DND-41 (cell line): ENCODE measurements around the gene WDR53.

Experiments used
- ATAC-seq: fragments of 200-7000 bp; cut with Tn5 transposase; 3 replicates; pipeline ENCODE4 v1.9.1; 2021; ENCODE audit warnings: low read depth; ENCODE audit not compliant: insufficient read depth
- DNase-seq: peaks from one replicate; pipeline ENCODE4 v3.0.0-alpha.2; 2020
- H2AFZ ChIP-seq: 2 replicates; pipeline ENCODE4 v1.6.0; 2012; ENCODE audit warnings: low read depth, low read length
- H3K27ac ChIP-seq: 2 replicates; pipeline ENCODE4 v1.5.1; 2012; ENCODE audit warnings: low read length, inconsistent platforms
- H3K27me3 ChIP-seq: fragments of 200-600 bp; sonication (generic); 2 replicates; pipeline ENCODE4 v1.6.0; 2012; ENCODE audit warnings: low read length, mild to moderate bottlenecking, inconsistent platforms; ENCODE audit not compliant: insufficient read depth, poor library complexity
- H3K36me3 ChIP-seq: 2 replicates; pipeline ENCODE4 v1.5.1; 2012; ENCODE audit warnings: low read length, inconsistent platforms; ENCODE audit not compliant: insufficient read depth
- H3K4me1 ChIP-seq: 2 replicates; pipeline ENCODE4 v1.5.1; 2012; ENCODE audit warnings: mild to moderate bottlenecking, low read length; ENCODE audit not compliant: insufficient read depth
- H3K4me2 ChIP-seq: 2 replicates; pipeline ENCODE4 v1.6.0; 2012; ENCODE audit warnings: mild to moderate bottlenecking, moderate library complexity, low read length, inconsistent platforms; ENCODE audit not compliant: insufficient read depth
- H3K4me3 ChIP-seq, 2 experiments: fragments of 200-600 bp in 1 of 2; shearing (Covaris generic) in 1 of 2; 2 replicates each; pipeline ENCODE4 v1.5.1; 2012 to 2016; ENCODE audit warnings: inconsistent platforms in 2 of 2, low read length in 2 of 2, mild to moderate bottlenecking in 2 of 2, low read depth in 1 of 2, moderate library complexity in 1 of 2
- H3K79me2 ChIP-seq: 2 replicates; pipeline ENCODE4 v1.6.0; 2012; ENCODE audit warnings: low read length, inconsistent platforms; ENCODE audit not compliant: insufficient read depth
- H3K9ac ChIP-seq: 2 replicates; pipeline ENCODE4 v1.6.0; 2012; ENCODE audit warnings: low read depth, mild to moderate bottlenecking, inconsistent platforms, low read length, moderate library complexity
- H3K9me3 ChIP-seq: 2 replicates; pipeline ENCODE4 v1.5.1; 2012; ENCODE audit warnings: low read length, moderate library complexity, mild to moderate bottlenecking, inconsistent platforms; ENCODE audit not compliant: insufficient read depth, severe bottlenecking
- H4K20me1 ChIP-seq: 2 replicates; pipeline ENCODE4 v1.6.0; 2012; ENCODE audit warnings: low read length; ENCODE audit not compliant: insufficient read depth
- EZH2 ChIP-seq: IDR thresholded peaks from 3 replicates; pipeline ENCODE4 v1.6.1; 2012; ENCODE audit warnings: borderline replicate concordance, low read depth, mild to moderate bottlenecking, moderate library complexity, low read length, inconsistent platforms; ENCODE audit not compliant: severe bottlenecking
- TF ChIP-seq, protein P1 (sequence below): IDR thresholded peaks from 2 replicates; pipeline ENCODE4 v1.5.1; 2012; ENCODE audit warnings: borderline replicate concordance, low read length, moderate library complexity, mild to moderate bottlenecking; ENCODE audit not compliant: poor library complexity, severe bottlenecking; ENCODE audit errors: extremely low read depth

Gene WDR53

DNA sequence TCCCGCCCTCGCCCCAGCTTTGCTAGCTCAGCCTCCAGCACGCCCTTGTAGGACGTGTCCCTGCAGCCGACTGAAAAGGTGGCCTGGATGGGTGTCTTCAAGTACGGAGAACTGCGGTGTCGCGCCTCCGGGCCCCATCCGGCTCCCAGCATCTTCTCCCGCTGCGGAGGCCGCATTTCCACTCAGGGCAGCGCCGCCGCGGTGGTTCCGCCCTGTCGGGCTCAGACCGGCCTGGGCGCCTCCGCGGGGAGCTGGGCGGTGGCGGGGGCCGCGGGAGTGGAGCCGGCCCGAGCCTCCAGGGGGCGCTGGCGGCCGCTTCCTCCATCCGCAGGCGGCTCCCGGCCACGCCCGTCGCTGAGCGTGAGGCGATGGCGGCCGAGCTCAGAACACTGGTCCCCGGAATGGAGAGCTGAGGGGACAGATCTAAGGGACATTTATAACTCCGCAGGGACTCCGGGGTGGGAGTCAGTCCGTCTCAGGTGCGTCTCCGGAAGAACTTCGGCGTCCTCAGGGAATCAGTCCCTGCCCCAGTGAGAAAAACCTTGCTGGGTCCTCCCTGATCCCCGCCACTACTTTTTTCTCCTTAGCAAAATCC, 39.6 kb downstream of the WDR53 start:
- DNase-seq, result peak; percentile 75
- Histone ChIP-seq H3K4me2 (peak overlapping the region; percentile 57), H2AFZ (peak overlapping the region; percentile 56), H3K79me2 (no peaks in the 10 kb centered on the region), H3K4me3 (peak overlapping the region in 1 of 2 experiments; percentile 42; a peak in 1 of 4 replicates), H3K4me1 (peaks cover 5% of the 10 kb centered on the region; the same call in 1 of the 2 replicates), H3K36me3 (no peaks in the 10 kb centered on the region), H4K20me1 (no peaks in the 10 kb centered on the region), H3K9me3 (no peaks in the 10 kb centered on the region), H3K27me3 (no peaks in the 10 kb centered on the region), H3K27ac (no peak overlapping the region), H3K9ac (no peak overlapping the region)
- peak; percentile 94 for ATAC-seq
- TF ChIP-seq EZH2, result no peak
- TF ChIP-seq, protein P1, sequence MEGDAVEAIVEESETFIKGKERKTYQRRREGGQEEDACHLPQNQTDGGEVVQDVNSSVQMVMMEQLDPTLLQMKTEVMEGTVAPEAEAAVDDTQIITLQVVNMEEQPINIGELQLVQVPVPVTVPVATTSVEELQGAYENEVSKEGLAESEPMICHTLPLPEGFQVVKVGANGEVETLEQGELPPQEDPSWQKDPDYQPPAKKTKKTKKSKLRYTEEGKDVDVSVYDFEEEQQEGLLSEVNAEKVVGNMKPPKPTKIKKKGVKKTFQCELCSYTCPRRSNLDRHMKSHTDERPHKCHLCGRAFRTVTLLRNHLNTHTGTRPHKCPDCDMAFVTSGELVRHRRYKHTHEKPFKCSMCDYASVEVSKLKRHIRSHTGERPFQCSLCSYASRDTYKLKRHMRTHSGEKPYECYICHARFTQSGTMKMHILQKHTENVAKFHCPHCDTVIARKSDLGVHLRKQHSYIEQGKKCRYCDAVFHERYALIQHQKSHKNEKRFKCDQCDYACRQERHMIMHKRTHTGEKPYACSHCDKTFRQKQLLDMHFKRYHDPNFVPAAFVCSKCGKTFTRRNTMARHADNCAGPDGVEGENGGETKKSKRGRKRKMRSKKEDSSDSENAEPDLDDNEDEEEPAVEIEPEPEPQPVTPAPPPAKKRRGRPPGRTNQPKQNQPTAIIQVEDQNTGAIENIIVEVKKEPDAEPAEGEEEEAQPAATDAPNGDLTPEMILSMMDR, result peak; percentile 51

DNA sequence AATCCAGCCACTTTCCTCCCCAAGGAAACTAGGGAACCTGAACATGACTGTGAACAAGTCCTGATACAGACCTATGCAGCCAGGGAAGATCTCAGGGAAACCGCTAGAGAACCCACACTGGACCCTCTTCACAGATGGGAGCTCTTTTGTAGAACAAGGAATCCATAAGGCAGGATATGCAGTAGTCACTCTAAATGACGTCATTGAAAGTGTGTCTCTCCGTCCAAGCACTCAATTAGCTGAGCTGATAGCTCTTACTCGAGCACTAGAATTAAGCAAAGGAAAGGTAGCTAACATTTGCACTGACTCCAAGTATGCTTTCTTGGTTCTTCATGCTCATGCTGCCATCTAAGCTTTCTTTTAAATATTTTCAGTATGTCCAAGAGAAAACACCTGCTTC, 43.2 kb downstream of the WDR53 start:
- DNase-seq (no peak), ATAC-seq (no peak)
- Histone ChIP-seq H3K9me3 (peaks cover 14% of the 10 kb centered on the region), H4K20me1 (no peaks in the 10 kb centered on the region), H3K4me2 (no peak overlapping the region), H3K27me3 (no peaks in the 10 kb centered on the region), H3K4me3 (no peak overlapping the region), H3K9ac (no peak overlapping the region), H3K36me3 (no peaks in the 10 kb centered on the region), H3K79me2 (no peaks in the 10 kb centered on the region), H2AFZ (no peak overlapping the region), H3K27ac (no peak overlapping the region), H3K4me1 (peaks cover 5% of the 10 kb centered on the region; the same call in 1 of the 2 replicates)
- no peak for TF ChIP-seq EZH2
- TF ChIP-seq, protein P1, result no peak

DNA sequence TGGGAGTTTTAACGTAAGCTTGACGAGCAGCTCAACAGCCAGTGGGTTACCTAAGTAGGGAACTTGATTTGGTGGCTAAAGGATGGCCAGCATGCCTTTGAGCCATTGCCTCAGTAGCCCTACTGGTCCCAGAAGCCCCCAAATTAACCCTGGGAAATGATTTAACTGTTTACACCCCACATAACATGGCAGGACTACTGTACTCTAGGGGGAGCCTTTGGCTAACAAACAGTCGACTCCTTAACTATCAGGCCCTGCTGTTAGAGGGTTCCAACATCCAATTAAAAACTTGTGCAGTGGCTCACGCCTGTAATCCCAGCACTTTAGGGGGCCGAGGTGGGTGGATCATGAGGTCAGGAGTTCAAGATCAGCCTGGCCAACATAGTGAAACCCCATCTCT, 43.8 kb downstream of the WDR53 start:
- TF ChIP-seq, protein P1, result peak; percentile 40
- no peak for TF ChIP-seq EZH2
- Histone ChIP-seq H3K9ac (no peak overlapping the region), H3K4me2 (no peak overlapping the region), H2AFZ (no peak overlapping the region; the same call in 1 of the 2 replicates), H3K36me3 (no peaks in the 10 kb centered on the region), H3K27me3 (no peaks in the 10 kb centered on the region), H4K20me1 (no peaks in the 10 kb centered on the region), H3K4me3 (no peak overlapping the region), H3K4me1 (peaks cover 5% of the 10 kb centered on the region; the same call in 1 of the 2 replicates), H3K79me2 (no peaks in the 10 kb centered on the region), H3K27ac (no peak overlapping the region), H3K9me3 (peaks cover 20% of the 10 kb centered on the region)
- DNase-seq, result no peak
- ATAC-seq, result no peak
